OCI-LY3 (cell line): ENCODE results near the gene TPCN2.
A peak's percentile ranks its signal among the peaks of the same experiment; 100 is the strongest.

Source experiments
- H2AFZ ChIP-seq: fragments of 200-600, 300-600 bp; shearing (Covaris generic); 2 replicates; pipeline ENCODE4 v1.6.0; 2014; ENCODE audit warnings: antibody characterized with exemption, low read depth, low read length
- H3K27ac ChIP-seq: fragments of 200-600, 300-600 bp; sonication (generic); 2 replicates; pipeline ENCODE4 v1.5.1; 2014; ENCODE audit warnings: mild to moderate bottlenecking, low read length, moderate library complexity, mixed read lengths
- H3K27me3 ChIP-seq: fragments of 200-600, 300-600 bp; sonication (generic); 2 replicates; pipeline ENCODE4 v1.6.1; 2014; ENCODE audit warnings: low read depth, low read length, mixed read lengths
- H3K36me3 ChIP-seq: fragments of 200-600, 300-600 bp; sonication (generic); replicated peaks from 2 replicates; pipeline ENCODE3; 2014; ENCODE audit warnings: low read depth, low read length, mixed read lengths
- H3K4me1 ChIP-seq: fragments of 300-600, 200-600 bp; sonication (generic); 2 replicates; pipeline ENCODE4 v1.6.1; 2014; ENCODE audit warnings: low read length, mixed read lengths
- H3K4me2 ChIP-seq: fragments of 200-600, 300-600 bp; sonication (generic); 2 replicates; pipeline ENCODE4 v1.6.1; 2014; ENCODE audit warnings: low read length, mixed read lengths
- H3K4me3 ChIP-seq: fragments of 300-600, 200-600 bp; sonication (generic); 2 replicates; pipeline ENCODE4 v1.5.1; 2014; ENCODE audit warnings: antibody characterized with exemption, mild to moderate bottlenecking, low read length, moderate library complexity
- H3K79me2 ChIP-seq: fragments of 300-600, 200-600 bp; shearing (Covaris generic); 2 replicates; pipeline ENCODE4 v1.6.1; 2014; ENCODE audit warnings: mild to moderate bottlenecking, low read length, mixed read lengths
- H3K9ac ChIP-seq: fragments of 300-600, 200-600 bp; shearing (Covaris generic); 2 replicates; pipeline ENCODE4 v1.6.0; 2014; ENCODE audit warnings: mild to moderate bottlenecking, low read length, moderate library complexity
- H3K9me3 ChIP-seq: fragments of 200-600, 300-600 bp; shearing (Covaris generic); 2 replicates; pipeline ENCODE4 v1.6.1; 2014; ENCODE audit warnings: low read length, mixed read lengths; ENCODE audit not compliant: insufficient read depth
- H4K20me1 ChIP-seq: fragments of 200-600, 300-600 bp; sonication (generic); 2 replicates; pipeline ENCODE4 v1.6.1; 2016; ENCODE audit warnings: low read length, mixed read lengths; ENCODE audit not compliant: insufficient read depth
- EZH2phosphoT487 ChIP-seq: fragments of 200-600 bp; shearing (Covaris generic); IDR thresholded peaks from 2 replicates; pipeline ENCODE4 v1.6.1; 2018; ENCODE audit warnings: antibody characterized with exemption, mixed run types, low read depth
- TF ChIP-seq, protein P1 (sequence below): fragments of 200-600, 300-600 bp; sonication (generic); IDR thresholded peaks from 2 replicates; pipeline ENCODE4 v1.5.1; 2014; ENCODE audit warnings: antibody characterized with exemption, low read length, low read depth

TPCN2 gene

GRCh38 chr11:69055598-69056516 lies 7.1 kb downstream of the TPCN2 start:
- peaks cover 25% of the 10 kb centered on the region for H3K4me1 ChIP-seq
- TF ChIP-seq, protein P1, sequence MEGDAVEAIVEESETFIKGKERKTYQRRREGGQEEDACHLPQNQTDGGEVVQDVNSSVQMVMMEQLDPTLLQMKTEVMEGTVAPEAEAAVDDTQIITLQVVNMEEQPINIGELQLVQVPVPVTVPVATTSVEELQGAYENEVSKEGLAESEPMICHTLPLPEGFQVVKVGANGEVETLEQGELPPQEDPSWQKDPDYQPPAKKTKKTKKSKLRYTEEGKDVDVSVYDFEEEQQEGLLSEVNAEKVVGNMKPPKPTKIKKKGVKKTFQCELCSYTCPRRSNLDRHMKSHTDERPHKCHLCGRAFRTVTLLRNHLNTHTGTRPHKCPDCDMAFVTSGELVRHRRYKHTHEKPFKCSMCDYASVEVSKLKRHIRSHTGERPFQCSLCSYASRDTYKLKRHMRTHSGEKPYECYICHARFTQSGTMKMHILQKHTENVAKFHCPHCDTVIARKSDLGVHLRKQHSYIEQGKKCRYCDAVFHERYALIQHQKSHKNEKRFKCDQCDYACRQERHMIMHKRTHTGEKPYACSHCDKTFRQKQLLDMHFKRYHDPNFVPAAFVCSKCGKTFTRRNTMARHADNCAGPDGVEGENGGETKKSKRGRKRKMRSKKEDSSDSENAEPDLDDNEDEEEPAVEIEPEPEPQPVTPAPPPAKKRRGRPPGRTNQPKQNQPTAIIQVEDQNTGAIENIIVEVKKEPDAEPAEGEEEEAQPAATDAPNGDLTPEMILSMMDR = no peak
- no peak for TF ChIP-seq EZH2phosphoT487
- H3K27ac ChIP-seq = peak overlapping the region; percentile 95
- no peak overlapping the region for H2AFZ ChIP-seq
- H3K4me2 ChIP-seq = peak overlapping the region; percentile 88
- H3K4me3 ChIP-seq = peak overlapping the region; percentile 61
- H3K36me3 ChIP-seq = peaks cover 29% of the 10 kb centered on the region
- peaks cover 47% of the 10 kb centered on the region for H3K79me2 ChIP-seq
- no peaks in the 10 kb centered on the region for H3K27me3 ChIP-seq
- H3K9ac ChIP-seq = peak overlapping the region; percentile 73
- H4K20me1 ChIP-seq = peaks cover 35% of the 10 kb centered on the region
- no peaks in the 10 kb centered on the region for H3K9me3 ChIP-seq

DNA sequence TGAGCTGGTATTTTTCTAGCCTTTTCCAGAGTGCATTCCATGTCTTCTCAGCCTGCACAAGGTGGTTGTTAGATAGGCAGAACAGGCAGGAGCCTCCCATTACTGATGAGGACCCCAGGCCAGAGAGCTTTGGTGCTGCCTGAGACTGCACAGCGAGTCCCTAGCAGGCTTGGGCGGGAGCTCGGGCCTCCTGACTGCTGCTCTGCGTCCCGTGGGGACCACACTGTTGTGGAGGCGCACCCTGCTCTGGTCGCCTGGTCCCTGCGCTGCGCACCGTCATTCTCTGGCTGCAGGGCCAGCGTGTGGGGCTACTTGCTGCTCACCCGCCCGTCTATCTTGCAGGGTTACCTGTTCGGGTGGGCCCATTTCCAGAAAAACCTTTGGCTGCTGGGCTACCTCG lies 8.5 kb downstream of the TPCN2 start:
- no peak overlapping the region for H3K4me3 ChIP-seq
- peaks cover 25% of the 10 kb centered on the region for H3K4me1 ChIP-seq
- no peak overlapping the region for H3K9ac ChIP-seq
- peaks cover 33% of the 10 kb centered on the region for H3K79me2 ChIP-seq
- no peak overlapping the region for H2AFZ ChIP-seq
- H3K36me3 ChIP-seq = peaks cover 29% of the 10 kb centered on the region
- H3K27me3 ChIP-seq = no peaks in the 10 kb centered on the region
- H3K9me3 ChIP-seq = no peaks in the 10 kb centered on the region
- no peak for TF ChIP-seq EZH2phosphoT487
- TF ChIP-seq, protein P1 = no peak
- peaks cover 35% of the 10 kb centered on the region for H4K20me1 ChIP-seq
- no peak overlapping the region for H3K4me2 ChIP-seq
- H3K27ac ChIP-seq = no peak overlapping the region

DNA sequence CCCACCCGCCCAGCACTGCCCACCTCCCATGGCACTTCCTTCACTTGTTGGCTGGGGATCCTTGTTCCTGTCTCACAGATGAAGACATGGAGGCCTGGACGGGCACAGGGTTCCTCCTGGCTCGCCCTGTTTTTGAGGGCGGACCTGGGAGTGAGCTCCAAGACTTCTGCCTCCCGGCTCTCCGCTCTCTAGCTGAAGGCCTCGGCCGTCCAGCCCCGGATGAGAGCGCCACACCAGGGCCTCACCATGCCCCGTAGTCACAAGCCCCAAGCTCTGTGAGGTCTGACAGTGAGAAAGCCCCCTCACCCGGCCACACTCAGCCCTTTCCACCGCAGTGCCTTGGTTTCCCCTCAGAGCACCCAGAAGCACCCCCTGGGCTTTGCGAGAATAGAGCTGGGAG lies 9.1 kb downstream of the TPCN2 start:
- Histone ChIP-seq H3K36me3 (peaks cover 29% of the 10 kb centered on the region), H3K9ac (no peak overlapping the region)

More for the DNA sequence above, 9.1 kb downstream of the TPCN2 start:
- H3K27ac ChIP-seq = no peak overlapping the region
- H4K20me1 ChIP-seq = peaks cover 37% of the 10 kb centered on the region
- no peaks in the 10 kb centered on the region for H3K9me3 ChIP-seq
- H3K4me2 ChIP-seq = no peak overlapping the region
- TF ChIP-seq EZH2phosphoT487 = no peak
- TF ChIP-seq, protein P1 = no peak
- peaks cover 25% of the 10 kb centered on the region for H3K4me1 ChIP-seq
- no peak overlapping the region for H3K4me3 ChIP-seq
- H2AFZ ChIP-seq = no peak overlapping the region
- peaks cover 29% of the 10 kb centered on the region for H3K79me2 ChIP-seq
- no peaks in the 10 kb centered on the region for H3K27me3 ChIP-seq
